GM18870 (cell line): ENCODE measurements around the gene UBR2.
"Not testable (repeated sequence)": the region's sequence is repeated elsewhere in the genome, so short reads cannot be mapped to it uniquely, and the experiment has no call there.

Source experiments
- ATAC-seq: cut with Tn5 transposase; IDR thresholded peaks from one replicate; pipeline ENCODE4 v1.9.1; 2021; ENCODE audit warnings: moderate library complexity; ENCODE audit not compliant: unreplicated experiment

Gene UBR2

DNA sequence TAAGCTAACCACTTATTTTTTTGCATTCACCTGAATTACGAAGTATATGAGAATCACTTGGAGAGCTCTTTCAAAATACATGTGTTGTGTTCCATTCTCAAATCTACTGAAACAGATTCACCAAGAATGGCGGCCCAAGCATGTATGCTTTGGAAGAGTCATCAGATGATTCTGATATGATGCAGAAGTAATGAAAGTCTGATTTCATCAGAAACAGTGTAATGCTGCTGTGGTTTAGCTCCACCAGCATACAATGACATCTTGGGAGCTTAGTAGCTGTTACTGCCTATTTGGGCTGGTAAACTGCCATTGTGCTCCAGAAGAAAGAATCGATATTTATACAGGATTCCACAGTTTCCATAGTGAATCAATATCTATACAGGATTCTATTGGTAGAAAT, 52.9 kb downstream of the UBR2 start:
- no peak for ATAC-seq

DNA sequence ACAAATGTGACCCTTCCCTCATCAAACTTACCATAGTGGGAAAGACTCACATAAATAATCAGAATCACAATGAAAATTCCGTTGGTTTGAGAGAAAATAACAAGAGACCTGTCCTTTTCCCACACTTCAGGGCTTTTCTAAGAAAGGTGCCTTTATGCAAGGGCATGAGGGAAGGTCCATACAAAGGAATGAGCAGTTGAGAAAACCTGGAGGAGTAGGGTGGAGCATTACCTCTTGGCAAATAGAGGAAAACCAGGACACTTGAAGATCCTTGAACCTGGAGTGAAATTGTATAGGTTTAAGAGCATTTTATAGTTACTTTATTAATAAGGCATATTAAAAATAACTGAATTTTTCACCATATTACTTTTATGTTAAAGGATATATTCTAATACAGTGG, 54.3 kb downstream of the UBR2 start:
- no peak for ATAC-seq

DNA sequence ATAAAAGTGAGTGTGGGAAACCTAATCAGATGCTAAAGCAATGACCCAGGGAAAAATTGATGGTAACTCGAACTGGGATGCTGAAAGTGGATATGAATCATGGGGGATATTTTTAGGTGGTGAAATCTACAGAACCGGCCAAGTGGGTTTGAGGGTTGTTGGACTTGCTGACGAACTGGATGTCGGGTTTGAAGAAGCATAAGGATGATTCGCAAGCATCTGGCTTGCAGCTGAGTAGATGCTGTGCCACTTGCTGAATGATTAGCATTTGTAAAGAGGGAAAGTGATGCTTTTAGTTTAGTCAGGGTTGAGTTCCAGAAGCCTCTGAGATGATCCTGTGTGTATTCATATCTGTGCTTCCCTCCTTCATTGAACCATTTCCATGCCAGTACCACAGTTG, 54.9 kb downstream of the UBR2 start:
- ATAC-seq = no peak

DNA sequence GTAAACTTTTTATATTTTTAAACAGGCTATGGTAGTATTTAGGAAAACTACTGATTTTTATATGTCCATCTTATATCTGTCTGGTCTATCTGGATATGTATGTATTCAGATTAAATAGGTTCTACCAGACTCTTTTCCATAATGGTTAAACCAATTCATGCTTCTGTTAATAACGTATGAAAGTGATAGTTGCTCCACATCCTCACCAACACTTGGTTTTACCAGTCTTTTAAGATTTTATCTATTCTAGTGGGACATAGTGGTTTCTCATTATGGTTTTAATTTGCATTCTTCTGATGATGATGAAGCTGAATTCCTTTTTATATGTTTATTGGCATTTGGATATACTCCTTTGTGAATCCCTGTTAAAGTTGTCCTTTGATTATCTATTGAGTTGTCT, 56.1 kb downstream of the UBR2 start:
- no peak for ATAC-seq

DNA sequence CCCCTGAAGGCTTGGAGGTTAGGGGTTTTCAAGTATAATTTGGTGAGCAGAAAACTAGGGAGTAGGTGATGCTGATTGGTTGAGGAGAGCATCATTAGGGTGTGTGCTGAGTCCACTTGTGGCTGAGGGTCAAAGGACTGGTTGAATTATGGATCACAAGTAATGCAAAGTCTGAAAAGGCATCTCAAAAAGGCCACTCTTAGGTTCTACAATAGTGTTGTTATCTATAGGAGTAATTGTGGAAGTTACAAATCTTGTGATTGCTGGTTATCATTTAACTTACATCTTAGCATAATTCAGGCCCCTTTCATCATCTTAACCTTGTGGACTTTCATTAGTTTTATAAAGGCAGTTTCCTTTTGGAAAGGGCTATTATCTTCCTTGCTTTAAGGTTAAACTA, 60.8 kb downstream of the UBR2 start:
- no peak for ATAC-seq

DNA sequence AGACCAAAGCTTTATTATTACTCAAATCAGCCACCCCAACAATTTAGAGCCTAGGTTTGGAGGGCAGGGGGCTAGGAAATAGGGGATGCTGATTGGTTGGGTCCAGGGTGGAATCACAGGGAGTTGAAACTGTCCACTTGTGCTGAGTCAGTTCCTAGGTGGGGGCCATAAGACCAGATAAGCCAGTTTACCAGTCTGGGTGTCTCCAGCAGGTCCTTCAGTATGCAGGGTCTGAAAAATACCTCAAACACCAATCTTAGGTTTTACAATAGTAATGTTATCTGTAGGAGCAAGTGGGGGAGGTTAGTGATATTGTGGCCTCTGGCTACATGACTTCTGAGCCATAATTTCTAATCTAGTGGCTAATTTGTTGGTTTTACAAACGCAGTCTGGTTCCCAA, 63.2 kb downstream of the UBR2 start:
- ATAC-seq = no peak

DNA sequence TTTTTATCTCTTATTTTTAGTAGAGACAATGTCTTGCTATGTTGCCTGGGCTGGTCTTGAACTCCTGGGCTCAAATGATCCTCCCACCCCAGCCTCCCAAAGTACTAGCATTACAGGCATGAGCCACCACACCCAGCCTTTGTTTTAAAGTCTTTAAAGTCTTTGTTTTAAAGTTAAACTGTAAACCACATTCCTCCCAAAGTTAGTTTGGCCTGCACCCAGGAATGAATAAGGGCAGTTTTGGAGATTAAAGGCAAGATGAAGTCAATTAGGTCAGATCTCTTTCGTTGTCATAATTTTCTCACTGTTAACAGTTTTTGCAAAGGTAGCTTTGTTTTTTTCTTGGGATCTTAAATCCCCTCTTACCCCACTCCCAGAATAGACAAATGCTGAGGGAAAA, 63.8 kb downstream of the UBR2 start:
- no peak for ATAC-seq

DNA sequence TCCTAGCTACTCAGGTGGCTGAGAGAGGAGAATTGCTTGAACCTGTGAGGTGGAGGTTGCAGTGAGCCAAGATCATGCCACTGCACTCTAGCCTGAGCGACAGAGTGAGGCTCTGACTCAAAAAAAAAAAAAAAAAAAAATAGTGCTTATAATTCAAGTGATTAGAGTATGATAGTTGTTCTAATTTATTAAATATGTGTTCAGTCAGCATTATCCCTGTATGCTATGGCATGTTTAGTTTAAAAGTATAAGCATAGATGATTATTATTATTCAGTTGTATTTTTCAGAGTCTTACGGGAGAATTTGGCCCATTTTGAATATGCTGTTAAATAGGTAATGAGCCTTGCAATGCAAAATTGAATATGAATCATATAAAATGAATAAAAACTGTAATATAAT, 64.8 kb downstream of the UBR2 start:
- no peak for ATAC-seq

DNA sequence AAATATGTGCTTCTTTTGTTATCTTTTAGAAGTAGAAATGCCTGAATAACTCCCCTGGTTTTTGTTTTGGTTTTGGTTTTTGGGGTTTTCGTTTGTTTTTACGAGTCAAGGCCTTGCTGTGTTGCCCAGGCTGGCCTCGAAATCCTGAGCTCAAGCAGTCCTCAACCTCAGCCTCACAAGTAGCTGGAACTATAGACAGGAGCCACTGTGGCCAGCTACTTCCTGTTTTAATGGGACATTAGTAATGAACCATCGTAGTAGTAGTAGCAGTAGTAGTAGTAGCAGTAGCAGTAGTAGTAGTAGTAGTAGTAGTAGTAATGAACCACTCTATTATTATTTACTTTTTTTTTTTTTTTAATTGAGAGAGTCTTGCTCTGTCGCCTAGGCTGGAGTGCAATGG, 66.0 kb downstream of the UBR2 start:
- no peak for ATAC-seq

DNA sequence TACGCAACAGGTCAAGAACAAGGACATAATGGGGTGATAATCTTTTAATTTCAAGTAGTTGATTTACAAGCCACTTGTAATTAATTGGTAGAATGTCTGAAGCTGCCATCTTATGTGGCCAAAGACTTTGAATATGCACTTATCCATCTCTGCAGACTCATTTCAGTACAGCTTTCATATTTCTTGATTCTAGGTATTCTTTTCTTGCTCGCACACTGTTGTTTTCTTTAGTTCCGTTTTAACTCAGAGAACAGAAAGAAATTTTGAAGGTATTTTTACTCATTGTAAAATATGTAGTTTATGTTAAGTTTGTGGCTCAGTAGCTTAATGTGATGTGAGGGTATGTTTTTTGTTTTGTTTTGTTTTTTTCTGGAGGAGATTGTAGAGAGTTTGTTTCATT, 73.9 kb downstream of the UBR2 start:
- ATAC-seq = no peak

DNA sequence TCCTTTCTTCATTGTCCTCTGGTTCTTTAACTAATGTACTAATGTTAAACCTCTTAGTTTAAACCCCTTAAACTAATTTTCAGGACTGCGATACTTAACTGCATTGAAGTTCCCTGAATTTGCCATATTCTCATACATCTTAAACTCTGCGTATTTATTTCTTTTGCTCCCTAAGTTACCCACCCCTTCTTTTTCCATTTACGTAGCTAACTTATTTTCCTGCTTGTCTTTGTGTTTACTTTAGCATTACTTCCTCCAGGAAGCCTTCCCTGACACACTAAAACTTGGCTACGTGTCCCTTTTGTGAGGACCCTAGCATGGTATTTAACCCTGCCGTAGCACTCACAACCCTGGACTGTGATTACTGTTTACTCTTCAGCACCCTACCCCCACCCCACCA, 79.0 kb downstream of the UBR2 start:
- ATAC-seq = no peak

DNA sequence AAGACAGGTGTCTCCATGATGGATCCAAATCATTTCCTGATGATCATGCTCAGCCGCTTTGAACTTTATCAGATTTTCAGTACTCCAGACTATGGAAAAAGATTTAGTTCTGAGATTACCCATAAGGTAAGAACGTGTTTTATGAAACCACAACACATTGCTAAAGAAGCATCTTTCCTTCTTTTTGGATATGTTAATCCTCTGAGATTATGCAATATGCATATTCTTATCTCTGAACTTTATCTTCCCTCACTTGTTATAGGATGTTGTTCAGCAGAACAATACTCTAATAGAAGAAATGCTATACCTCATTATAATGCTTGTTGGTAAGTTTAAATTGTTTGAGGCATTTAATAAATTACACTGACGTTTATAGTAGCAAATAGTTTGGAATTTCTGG, 80.4 kb downstream of the UBR2 start:
- no peak for ATAC-seq

DNA sequence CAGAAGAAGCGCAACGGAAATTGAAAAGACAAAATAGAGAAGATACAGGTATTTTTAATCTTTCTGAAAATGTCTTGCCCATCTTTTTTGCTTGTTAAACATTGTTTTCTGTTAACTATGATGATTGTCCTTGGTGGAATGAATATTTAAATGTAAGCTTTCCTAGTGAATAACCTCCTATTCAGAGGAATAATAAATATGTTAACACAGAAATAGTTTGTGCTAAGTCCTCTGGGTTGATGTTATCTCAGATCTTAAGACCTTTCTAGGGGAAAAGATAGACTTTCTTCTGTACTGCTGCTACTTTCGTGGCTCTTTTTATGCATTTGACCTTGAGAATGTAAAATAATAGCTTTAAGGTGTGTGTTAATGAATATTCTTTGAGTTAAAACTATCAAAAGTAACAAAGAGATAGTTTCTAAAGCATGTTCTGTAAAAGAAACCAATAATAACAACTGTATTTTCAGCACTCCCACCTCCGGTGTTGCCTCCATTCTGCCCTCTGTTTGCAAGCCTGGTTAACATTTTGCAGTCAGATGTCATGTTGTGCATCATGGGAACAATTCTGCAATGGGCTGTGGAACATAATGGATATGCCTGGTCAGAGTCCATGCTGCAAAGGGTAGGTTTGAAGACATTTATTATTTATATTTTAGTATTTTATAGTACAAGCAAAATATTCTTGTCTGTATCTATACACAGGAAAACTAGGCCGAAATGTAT, 88.4 kb downstream of the UBR2 start:
- no peak for ATAC-seq

DNA sequence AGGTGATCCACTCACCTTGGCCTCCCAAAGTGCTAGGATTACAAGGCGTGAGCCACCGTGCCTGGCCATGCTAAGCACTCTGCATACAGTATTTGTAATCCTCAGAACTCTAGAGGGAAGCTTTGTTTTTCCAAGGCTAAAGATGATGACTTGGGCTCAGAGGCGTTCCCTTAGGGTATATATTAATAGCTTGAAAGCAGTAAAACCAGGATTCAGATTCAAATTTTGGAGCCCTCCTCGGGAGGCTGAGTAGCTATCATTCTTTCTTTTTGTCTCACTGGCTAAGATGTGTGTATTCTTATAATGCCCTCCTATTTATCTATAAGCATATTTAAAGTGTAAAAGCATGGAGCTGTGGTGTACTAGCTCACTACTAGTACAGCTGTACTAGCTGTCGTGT, 90.0 kb downstream of the UBR2 start:
- no peak for ATAC-seq

DNA sequence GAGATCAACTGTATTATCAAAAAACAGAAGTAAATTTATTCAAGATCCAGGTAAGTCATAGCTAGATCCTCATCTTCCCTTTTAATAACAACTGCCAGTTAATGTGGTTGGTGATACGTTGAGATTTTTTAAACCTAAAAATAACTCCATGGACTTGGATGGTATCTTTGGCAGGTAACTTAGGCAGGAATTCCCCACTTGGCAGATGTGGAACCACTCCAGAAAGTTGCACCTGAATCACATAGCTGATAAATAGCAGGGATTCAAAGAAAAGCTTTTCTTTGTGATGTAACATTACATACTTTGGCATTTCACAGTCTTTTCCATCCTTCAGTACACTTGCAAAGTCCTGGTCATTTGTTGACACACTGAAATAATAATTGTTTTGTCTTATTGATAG, 96.0 kb downstream of the UBR2 start:
- ATAC-seq = no peak

DNA sequence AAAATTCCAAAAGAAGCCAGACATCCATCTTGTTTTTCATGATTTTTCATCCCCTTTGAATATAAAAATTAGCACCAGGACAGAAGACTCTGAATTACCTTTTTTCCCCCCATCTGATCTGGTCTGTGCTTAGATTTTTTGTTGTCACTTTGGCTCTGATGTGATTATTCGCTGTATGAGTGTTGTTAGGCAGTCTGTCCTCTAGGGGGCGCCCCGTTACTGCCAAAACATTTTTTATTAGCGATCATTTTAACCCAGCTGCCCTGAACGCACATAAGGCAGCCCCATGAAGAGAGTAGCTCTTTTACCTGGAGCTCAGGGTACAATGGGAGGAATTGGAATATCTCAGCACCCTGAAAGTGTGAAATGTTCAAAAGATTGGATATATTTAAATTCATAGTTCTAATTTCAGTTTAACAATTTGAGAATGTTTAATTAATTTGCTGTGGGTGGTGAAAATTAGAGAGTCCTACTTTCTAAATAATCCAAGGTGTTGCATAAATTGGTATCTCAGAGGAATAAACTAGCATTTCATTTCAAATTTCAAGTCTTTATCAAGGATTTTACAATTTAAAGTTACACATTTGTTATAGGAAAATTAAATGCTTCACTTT, 97.8 kb downstream of the UBR2 start:
- ATAC-seq = no peak

DNA sequence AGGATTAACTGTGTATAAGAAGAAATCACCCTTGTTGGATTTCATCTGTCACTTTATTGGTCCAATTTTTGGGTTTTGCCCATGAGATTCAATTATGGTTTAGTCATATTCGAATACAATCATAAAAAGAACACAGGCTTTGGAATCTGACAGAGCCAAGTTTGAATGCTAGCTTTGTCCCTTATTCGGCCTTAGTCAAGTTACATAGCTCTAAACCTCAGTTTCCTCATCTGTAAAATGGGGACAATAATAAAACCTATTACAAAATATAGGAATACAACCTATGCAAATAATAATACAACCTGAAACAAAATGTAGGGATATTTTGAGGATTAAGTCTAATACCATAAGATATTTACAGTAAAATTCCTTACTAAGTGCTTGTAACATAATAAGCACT, 100.9 kb downstream of the UBR2 start:
- no peak for ATAC-seq

DNA sequence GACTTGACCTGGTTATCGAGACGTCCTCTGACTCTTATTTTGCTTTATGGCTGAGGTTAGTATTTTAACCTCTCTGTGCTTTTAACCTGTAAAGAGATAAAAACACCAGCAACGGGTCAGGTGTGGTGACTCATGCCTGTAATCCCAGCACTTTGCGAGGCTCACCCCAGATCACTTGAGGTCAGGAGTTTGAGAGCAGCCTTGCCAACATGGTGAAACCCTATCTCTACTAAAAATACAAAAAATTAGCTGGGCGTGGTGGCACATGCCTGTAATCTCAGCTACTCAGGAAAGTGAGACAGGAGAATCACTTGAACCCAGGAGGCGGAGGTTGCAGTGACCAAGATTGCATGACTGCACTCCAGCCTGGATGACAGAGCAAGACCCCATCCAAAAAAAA, 110.5 kb downstream of the UBR2 start:
- not testable (repeated sequence) for ATAC-seq

DNA sequence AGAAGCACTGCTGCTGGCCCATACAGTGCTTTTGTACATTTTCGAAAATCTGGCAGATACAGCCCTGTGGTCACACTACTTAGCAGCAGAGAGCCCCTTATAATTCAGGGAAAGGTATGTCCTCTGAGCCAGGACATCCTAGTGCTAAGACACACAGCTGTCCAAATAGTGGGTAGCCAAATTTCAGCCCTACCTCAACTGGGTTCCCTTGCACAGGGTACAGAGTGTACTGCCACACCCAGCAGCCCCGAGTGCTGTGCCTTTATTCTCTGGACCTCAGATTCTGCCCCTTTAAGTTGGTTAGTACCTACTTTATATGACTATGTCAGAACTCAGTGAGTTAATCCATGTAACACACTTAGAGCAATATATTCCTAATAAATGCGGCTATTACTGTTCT, 111.0 kb downstream of the UBR2 start:
- no peak for ATAC-seq

DNA sequence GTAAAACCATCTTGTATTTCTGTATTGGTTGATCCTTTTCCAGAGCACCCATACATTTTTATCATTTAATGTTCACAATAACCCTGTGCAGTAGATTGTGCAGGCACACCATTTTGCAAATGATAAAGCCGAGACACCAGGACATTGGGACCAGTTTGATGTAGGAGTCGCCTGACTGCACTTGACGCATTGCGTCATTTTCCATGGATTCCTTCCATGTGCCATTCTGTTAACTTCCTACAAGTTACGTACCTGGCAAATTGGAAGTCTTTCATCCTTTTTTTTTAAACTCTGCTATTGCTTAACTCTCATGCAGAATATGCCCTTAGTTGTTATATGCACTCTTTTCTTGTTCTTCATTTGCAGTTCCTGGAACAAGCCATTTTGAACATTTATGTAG, 115.5 kb downstream of the UBR2 start:
- no peak for ATAC-seq

DNA sequence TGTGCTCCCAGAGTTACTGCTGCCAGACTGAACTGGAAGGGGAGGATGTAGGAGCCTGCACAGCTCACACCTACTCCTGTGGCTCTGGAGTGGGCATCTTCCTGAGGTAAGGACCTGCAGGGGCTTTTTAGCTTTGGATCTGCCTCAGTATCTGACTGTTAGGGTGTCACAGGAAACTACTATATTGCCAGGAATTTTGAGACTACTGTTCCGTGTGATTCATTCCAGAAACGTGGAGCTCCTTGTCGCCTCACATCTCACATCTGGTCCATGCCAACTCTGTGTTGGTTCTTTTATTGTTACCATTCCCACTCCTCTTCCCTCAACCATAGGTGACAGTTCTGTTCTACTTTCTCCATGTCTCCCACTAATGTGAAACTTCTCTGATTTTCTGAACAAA, 124.5 kb downstream of the UBR2 start:
- no peak for ATAC-seq

DNA sequence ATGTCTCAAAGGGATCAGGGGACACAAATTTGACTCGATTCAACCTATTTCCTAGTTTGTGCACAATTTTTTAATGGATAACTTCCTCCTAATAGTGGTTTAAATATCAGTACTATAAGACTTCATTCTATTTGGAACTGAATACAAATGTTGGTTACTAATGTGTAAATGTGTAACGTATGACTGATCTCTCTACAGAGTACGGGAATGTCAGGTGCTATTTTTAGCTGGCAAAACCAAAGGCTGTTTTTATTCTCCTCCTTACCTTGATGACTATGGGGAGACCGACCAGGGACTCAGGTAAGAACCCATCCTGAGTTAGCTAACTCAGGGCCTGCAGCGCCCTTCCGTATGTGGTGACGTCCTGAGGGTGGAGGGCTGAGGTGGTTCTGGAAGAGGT, 125.5 kb downstream of the UBR2 start:
- no peak for ATAC-seq

DNA sequence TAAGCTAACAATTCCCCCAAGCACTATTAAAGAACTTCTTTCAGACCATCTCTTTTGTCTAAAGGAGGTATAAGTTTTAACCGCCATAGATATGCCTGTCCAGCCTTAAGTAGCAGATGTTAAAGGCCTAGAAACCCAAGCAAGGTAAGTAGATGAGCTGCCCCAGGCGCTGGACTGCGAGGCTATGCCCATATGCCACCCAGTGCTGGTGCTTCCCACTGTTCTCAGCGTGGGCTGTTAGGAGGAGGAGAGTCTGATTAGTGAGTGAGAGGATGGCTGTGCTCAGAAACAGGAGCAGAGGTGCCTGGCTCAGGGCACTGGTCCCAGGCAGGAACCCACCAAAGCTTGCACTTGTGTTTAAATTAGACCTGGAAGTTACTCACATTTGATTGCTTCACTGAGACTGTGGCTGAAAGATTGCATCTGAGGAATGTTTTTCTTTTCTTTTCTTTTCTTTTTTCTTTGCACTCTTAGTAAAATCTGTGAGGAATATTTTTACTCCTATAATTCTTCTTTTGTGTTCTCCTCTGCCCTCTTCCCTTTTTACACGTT, 126.4 kb downstream of the UBR2 start:
- no peak for ATAC-seq
